T47D (cell line): ENCODE measurements around the gene MAPKAPK5.

Experiments used
- DNase-seq, 2 experiments: peaks; one replicate each; pipeline versions ENCODE4 v3.0.0 to v3.0.0-alpha.2; 2011 to 2012; ENCODE audit warnings: low read depth in 1 of 2, low spot score in 1 of 2
- JUND ChIP-seq: IDR thresholded peaks from 2 replicates; pipeline ENCODE4 v1.6.1; 2012; ENCODE audit warnings: low read depth
- in situ Hi-C: cut with HindIII; loops from 2 replicates; pipeline ENCODE4 v1.10.0; 2016; ENCODE audit warnings: low sequenced_read_pairs, low pct_unique_long_range_greater_than_20kb

Gene MAPKAPK5

GRCh38 chr12:111873113-111873512 is 31.1 kb downstream of the MAPKAPK5 start:
- DNase-seq: no peak
- no peak for TF ChIP-seq JUND
- in situ Hi-C loops: no loop called here

GRCh38 chr12:111881716-111882115 is 39.7 kb downstream of the MAPKAPK5 start:
- in situ Hi-C loops: no loop called here
- no peak for TF ChIP-seq JUND
- no peak for DNase-seq

- in situ Hi-C loops: no loop called here
- TF ChIP-seq JUND: no peak
- DNase-seq: no peak
These were observed 44.9 kb downstream of the MAPKAPK5 start for GRCh38 chr12:111886662-111887545.

GRCh38 chr12:111887926-111888745 is 46.1 kb downstream of the MAPKAPK5 start:
- no peak for DNase-seq
- in situ Hi-C loops: no loop called here
- no peak for TF ChIP-seq JUND

- in situ Hi-C loops: no loop called here
- TF ChIP-seq JUND: no peak
- no peak for DNase-seq
These were observed 51.3 kb downstream of the MAPKAPK5 start for GRCh38 chr12:111893287-111893686.

- in situ Hi-C loops: no loop called here
- no peak for DNase-seq
- no peak for TF ChIP-seq JUND
These were observed 52.5 kb downstream of the MAPKAPK5 start for GRCh38 chr12:111894556-111894955.

GRCh38 chr12:111901182-111901581 is 59.2 kb downstream of the MAPKAPK5 start:
- in situ Hi-C loops: no loop called here
- TF ChIP-seq JUND: no peak
- DNase-seq: no peak

GRCh38 chr12:111904446-111904975 is 62.5 kb downstream of the MAPKAPK5 start:
- DNase-seq: no peak
- in situ Hi-C loops: no loop called here
- no peak for TF ChIP-seq JUND

- DNase-seq: no peak
- in situ Hi-C loops: no loop called here
- no peak for TF ChIP-seq JUND
These were observed 63.5 kb downstream of the MAPKAPK5 start for GRCh38 chr12:111905502-111905901.

- TF ChIP-seq JUND: no peak
- in situ Hi-C loops: no loop called here
- no peak for DNase-seq
These were observed 65.7 kb downstream of the MAPKAPK5 start for GRCh38 chr12:111907740-111908139.

- in situ Hi-C loops: no loop called here
- TF ChIP-seq JUND: no peak
- no peak for DNase-seq
These were observed 83.1 kb downstream of the MAPKAPK5 start for GRCh38 chr12:111925171-111925570.

GRCh38 chr12:111926631-111927030 is 84.6 kb downstream of the MAPKAPK5 start:
- TF ChIP-seq JUND: no peak
- in situ Hi-C loops: no loop called here
- no peak for DNase-seq

- no peak for TF ChIP-seq JUND
- in situ Hi-C loops: no loop called here
- DNase-seq: no peak
These were observed 85.3 kb downstream of the MAPKAPK5 start for GRCh38 chr12:111927346-111927745.
